ENCODE results near the gene STARD3. TPM values are rescaled to one million over a fixed set of nuclear protein-coding genes. Genes with fewer than 3 reads are reported as not detected.

The STARD3 gene
- total and polyA plus RNA-seq, 9 of the 15 experiments (the other 6 are each of a cell fraction or from before 2014, with no cell fraction given): 0.63 to 87.0 (median 46.0) TPM

DNA sequence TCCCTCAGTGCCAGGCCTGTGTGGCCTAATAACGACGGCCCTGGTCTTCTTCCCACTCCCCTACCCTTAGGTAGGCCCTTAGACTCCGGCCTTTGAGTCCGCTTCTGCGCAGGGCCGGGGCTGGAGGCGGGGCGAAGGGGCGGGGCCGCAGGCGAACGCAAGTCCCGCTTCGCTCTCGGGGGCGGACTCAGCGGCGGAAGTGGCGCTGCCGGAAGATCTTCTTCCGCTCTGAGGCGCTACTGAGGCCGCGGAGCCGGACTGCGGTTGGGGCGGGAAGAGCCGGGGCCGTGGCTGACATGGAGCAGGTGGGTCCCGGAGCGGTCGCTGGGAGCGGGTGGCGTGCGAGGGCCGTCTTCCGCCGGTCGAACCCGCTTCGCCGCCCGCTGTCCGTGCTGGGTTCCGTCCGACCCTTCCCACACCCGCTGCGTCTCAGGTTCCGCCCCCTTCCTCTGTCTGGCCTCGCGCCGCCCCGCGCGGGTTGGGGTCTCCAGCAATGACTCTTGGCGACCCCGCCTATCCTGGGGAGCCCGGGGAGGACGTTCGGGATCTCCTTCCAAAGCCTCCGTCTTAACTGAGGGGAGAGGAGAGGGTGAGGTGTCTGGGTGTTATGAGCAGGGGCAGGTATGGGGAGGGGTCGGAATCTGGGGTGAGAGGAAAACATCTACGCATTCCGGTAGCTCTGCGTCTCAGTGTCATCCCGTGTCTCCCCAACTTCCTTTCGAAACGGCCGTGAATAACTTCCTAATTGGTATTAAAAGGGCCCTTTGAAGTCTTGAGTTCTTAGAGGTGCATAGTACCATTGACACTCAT, at the start of gene STARD3 (continued):
- TF ChIP-seq CHD7 (IDR thresholded peaks at IDR 0.05; ENCODE audit: low read depth, low read length) (no peak), THRA (IDR thresholded peaks at IDR 0.05) (no peak), PTTG1 (tag; IDR thresholded peaks at IDR 0.05; ENCODE audit: low read depth) (no peak), SP1 (CRISPR knock-in tag; IDR thresholded peaks at IDR 0.05) (peak; percentile 60; the same call in 1 of the 2 replicates), RBM34 (IDR thresholded peaks at IDR 0.05; ENCODE audit: borderline replicate concordance, insufficient read depth, low read length) (no peak), FOSL1 (tag; conservative IDR thresholded peaks at IDR 0.05) (no peak), HMG20A (CRISPR knock-in tag; conservative IDR thresholded peaks at IDR 0.05) (no peak), CCAR2 (IDR thresholded peaks at IDR 0.05; ENCODE audit: low read depth, low read length) (no peak), ADNP (tag; IDR thresholded peaks at IDR 0.05) (no peak), ZNF395 (CRISPR knock-in tag; IDR thresholded peaks at IDR 0.05) (peak; percentile 59; the same call in 1 of the 2 replicates), NCOA2 (IDR thresholded peaks at IDR 0.05; ENCODE audit: partially characterized antibody in 2 of 2) (no peak)
